GM21367 (cell line): Measurements from ENCODE around the gene SCN4A.
"Not testable (repeated sequence)": the region's sequence is repeated elsewhere in the genome, so short reads cannot be mapped to it uniquely, and the experiment has no call there.

Source experiments
- ATAC-seq: cut with Tn5 transposase; IDR thresholded peaks from one replicate; pipeline ENCODE4 v1.9.1; 2021; ENCODE audit not compliant: unreplicated experiment

SCN4A gene

GRCh38 chr17:63889026-63889848 is 83.5 kb downstream of the SCN4A start:
- ATAC-seq, result not testable (repeated sequence)
